Measurements from ENCODE around the gene PEX11A.

PEX11A gene

GRCh38 chr15:89654847-89655805 lies 35.4 kb downstream of the PEX11A start, which contains the start of gene KIF7:
TSS of gene KIF7 (minus strand) at chr15:89655467. CDS start at chr15:89652930, 2,537 bp downstream.
- no peak for DNase-seq

- DNase-seq = no peak
Observed at GRCh38 chr15:89654301-89654761, 36.2 kb downstream of the PEX11A start.

GRCh38 chr15:89653578-89653977 lies 37.0 kb downstream of the PEX11A start:
- no peak for DNase-seq

GRCh38 chr15:89652666-89653065 lies 37.9 kb downstream of the PEX11A start:
- no peak for DNase-seq

GRCh38 chr15:89652131-89652530 lies 38.4 kb downstream of the PEX11A start:
- DNase-seq = no peak

GRCh38 chr15:89649716-89650115 lies 40.8 kb downstream of the PEX11A start:
- no peak for DNase-seq

- no peak for DNase-seq
Observed at GRCh38 chr15:89649013-89649625, 41.4 kb downstream of the PEX11A start.

- DNase-seq = no peak
Observed at GRCh38 chr15:89648106-89649012, 42.2 kb downstream of the PEX11A start.

- DNase-seq = peak; percentile 21 to 84
Observed at GRCh38 chr15:89647191-89647851, 43.2 kb downstream of the PEX11A start.

GRCh38 chr15:89646416-89647141 lies 44.0 kb downstream of the PEX11A start:
- DNase-seq = no peak

- DNase-seq = no peak
Observed at GRCh38 chr15:89645680-89646079, 44.9 kb downstream of the PEX11A start.

GRCh38 chr15:89642106-89642505 lies 48.4 kb downstream of the PEX11A start:
- DNase-seq = no peak

GRCh38 chr15:89641053-89641452 lies 49.5 kb downstream of the PEX11A start:
- no peak for DNase-seq

- no peak for DNase-seq
Observed at GRCh38 chr15:89640245-89640644, 50.3 kb downstream of the PEX11A start.

GRCh38 chr15:89633585-89633984 lies 57.0 kb downstream of the PEX11A start:
- no peak for DNase-seq

GRCh38 chr15:89632563-89633430 lies 57.8 kb downstream of the PEX11A start:
- DNase-seq = no peak

- DNase-seq = no peak
Observed at GRCh38 chr15:89631902-89632264, 58.7 kb downstream of the PEX11A start.

Measured in inflammatory macrophage treated with lipopolysaccharide for 1 hour (primary cell).